Stimulated activated CD4-positive, alpha-beta T cell treated with anti-CD3 and anti-CD28 coated beads, Interleukin-1b, Interleukin-23, amount 100 ng/mL, for 4 hours (primary cell): ENCODE data around the gene TRIM25.
"Not testable (repeated sequence)": the region's sequence is repeated elsewhere in the genome, so short reads cannot be mapped to it uniquely, and the experiment has no call there.

ENCODE experiments used
- DNase-seq, 2 donors: peaks; one replicate each; pipeline ENCODE4 v3.0.0-alpha.2; 2020; ENCODE audit warnings: low read depth in 2 of 2

Gene TRIM25

DNA sequence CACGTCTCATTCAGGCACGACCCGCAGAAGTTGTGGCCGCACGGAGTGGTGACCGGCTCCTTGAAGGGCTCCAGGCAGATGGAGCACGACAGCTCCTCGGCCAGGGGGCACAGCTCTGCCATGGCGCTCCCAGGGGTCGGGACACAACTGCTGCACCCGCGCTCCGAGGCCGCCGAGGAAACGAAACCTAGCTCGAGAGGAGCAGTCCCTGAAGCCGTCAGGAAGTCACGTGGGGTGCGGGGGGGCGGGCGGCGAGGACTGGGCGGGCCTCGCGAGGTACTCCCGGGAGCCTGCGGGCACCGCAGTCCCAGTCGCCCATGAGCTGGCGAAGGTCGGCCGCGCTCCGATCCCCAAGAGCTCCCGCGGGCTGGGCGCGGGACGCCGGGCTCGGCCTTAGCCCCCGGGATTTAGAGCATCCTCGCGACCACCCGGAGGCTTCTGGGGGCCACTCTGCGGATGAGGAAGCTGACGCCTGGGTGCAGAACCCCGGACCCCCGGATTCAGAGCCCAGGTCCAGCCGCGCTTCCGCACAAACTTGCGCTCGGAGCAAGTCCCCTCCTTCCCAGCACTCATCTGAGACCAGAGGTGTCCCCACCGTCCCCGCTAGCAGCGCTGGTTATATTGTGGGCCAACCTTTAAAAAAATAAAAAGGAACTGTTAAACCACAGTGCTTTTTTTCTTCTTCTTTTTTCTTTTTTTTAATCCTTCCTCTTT lies at the start of gene TRIM25:
TRIM25 (minus strand) TSS at position 183 of the 714 bp plus-strand sequence; CDS start at position 122, 61 bp downstream.
- peak; percentile 79 to 89 for DNase-seq

GRCh38 chr17:56960596-56961538 lies 47.0 kb upstream of the TRIM25 start, which contains the start of gene COIL:
TSS of gene COIL (minus strand) at chr17:56961050. CDS start at chr17:56961019, 31 bp downstream.
- DNase-seq, result peak; percentile 92 to 97

- no peak for DNase-seq
Measured at GRCh38 chr17:56956992-56957391, 43.1 kb upstream of the TRIM25 start.

- no peak for DNase-seq
Measured at GRCh38 chr17:56949595-56949994, 35.7 kb upstream of the TRIM25 start.

- DNase-seq, result no peak
Measured at GRCh38 chr17:56948491-56948890, 34.6 kb upstream of the TRIM25 start.

DNA sequence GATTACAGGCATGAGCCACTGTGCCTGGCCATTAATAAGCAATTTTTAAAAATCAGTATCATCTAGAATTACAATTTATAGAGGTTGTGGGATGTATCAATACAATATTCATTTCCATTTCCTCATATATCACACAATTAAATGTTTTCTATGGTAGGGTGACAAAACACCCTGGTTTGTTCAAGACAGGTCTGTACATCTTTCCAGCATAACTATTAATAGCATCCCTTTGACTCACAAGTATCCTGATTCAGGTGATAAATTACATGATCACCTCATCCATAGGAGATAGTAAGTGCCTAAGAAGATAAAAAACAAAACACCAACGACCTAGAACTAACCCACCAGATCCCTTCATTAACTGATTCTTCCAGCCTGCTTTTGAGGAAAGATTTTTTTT lies 33.9 kb upstream of the TRIM25 start:
- DNase-seq, result no peak

- DNase-seq, result no peak
Measured at GRCh38 chr17:56945938-56946505, 32.2 kb upstream of the TRIM25 start.

DNA sequence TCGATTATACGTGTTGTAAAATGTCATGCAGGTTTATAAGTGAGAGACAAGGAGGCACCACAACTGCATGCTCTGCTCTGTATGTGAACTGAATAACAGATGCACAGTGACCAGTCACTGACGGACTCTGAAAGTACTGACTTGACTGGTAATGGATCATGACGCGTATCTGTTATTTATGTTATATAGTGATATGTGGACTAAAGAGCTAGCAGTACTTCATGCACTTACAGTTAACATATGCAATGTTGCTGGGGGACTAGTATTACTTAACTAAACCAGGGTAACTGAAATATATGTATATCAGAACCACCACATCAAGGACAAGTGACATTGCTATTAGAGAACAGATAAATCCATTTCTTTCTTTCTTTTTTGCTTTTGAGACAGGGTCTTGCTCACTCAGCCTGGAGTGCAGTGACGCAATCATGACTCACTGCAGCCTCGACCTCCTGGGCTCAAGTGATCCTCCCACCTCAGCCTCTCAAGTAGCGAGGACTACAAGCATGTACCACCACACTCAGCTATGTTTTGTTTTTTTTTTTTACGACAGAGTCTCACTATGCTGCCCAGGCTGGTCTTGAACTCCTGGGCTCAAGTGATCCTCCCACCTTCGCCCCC lies 29.8 kb upstream of the TRIM25 start:
- no peak for DNase-seq

DNA sequence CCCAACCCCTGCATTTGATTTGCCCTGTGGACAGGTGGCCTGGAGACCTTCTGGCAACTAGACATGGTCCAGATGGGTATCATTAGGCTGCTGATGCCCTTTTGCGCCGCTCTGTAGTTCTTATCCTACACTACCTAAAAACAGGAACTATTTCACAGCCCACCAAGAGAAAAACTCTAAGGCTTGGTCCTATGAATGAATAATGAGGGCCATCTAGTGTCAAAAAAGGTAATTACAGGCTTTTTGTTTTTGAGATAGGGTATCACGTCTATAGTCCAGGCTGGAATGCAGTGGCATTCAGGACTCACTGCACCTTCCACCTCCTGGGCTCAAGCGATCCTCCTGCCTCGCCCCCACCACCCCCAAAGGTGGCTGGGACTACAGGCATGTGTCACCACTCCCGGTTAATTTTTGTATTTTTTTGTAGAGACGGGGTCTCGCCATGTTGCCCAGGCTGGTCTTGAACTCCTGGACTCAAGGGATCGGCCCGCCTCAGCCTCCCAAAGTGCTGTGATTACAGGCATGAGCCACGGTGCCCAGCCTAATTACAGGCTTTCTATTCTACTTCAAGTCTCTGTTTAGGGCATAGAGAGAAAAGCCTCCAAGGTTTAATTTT lies 26.1 kb upstream of the TRIM25 start:
- no peak for DNase-seq

DNA sequence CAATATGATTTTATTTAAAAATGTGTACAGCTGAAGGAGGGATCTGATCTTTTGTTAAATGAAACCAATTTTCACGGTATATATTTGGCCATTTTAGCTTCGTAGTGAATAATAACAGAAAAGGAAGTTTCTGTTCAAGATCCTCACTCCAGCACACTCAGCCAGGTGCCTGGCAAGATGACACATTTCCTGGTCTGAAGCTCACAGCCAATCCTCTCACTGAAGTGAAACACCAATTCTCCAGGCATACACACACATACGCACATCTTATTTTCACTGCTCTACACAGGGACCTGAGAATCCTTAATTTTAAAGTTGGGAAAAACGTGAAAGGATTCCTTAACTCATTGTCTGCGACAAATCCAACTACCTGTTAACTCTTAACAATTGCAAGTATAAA lies 24.4 kb upstream of the TRIM25 start:
- not testable (repeated sequence) for DNase-seq

- DNase-seq, result no peak
Measured at GRCh38 chr17:56937687-56938086, 23.8 kb upstream of the TRIM25 start.

GRCh38 chr17:56936697-56937322 lies 23.0 kb upstream of the TRIM25 start:
- no peak for DNase-seq

- DNase-seq, result no peak
Measured at GRCh38 chr17:56935461-56935860, 21.6 kb upstream of the TRIM25 start.

GRCh38 chr17:56934280-56934679 lies 20.4 kb upstream of the TRIM25 start:
- DNase-seq, result no peak

- DNase-seq, result no peak
Measured at GRCh38 chr17:56933868-56934267, 20.0 kb upstream of the TRIM25 start.

GRCh38 chr17:56933151-56933745 lies 19.4 kb upstream of the TRIM25 start:
- no peak for DNase-seq

GRCh38 chr17:56930739-56931337 lies 17.0 kb upstream of the TRIM25 start:
- no peak for DNase-seq

DNA sequence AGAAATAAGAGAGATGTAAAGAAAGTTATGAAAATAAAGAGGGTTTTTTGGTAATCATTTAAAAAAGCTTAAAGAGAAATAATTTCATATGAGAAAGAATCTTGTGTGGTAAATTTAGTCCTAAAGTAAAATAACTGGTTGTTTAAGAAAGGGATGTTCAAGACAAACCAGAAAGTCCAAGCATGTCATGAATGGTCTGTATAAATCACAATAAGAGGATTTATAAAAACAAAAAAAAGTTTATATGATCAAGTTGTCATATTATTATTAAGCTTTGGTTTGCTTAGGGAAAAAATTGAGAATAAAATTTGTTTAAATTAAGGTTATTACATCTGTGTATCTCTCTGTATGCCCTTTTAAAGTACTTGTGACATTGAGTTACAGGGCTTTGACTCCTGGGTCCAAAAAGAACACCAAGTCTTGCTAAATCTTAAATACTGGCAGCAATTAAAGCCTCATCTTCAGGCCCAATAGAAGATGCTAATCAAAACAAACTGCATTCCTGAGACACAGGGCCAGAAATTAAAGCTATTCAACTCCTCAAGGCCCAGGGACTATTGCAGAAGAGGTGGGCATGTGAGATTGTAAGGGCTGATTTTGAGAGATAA lies 15.6 kb upstream of the TRIM25 start:
- no peak for DNase-seq

DNA sequence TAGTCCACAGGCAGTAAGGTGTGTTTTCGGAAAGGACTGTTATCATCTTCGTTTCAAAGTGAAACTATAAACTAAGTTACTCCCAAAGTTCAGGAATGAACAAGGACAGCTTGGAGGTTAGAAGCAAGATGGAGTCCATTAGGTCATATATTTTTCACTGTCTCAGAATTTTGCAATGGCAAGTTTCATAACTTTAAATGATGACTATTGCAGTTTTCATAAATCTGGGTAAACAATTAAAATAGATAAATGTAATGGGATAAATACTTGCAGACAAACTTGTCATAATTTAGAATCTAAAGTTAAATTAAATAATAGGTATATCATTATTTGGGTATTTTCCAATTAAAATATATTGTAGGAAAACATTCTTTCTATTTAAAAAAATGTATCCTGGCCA lies 14.7 kb upstream of the TRIM25 start:
- no peak for DNase-seq

DNA sequence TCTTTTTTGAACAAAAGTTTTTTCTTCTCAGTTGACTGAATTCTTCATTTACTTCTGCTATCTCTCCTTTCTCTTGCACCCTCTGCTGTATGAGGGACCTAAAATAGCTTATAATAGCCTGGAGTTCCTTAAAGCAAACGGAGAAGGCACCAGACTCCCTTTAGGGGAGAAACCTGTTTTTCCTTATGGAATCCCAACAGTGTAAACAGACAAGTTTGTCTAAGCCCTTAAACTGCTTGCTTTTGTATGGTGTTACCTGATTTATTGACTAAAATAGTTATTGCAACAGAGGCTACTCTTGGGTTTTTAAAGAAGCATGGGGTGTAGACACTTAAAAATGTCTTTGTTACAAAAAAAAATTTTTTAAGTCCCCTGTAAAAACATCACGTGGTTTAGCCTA lies 12.9 kb upstream of the TRIM25 start:
- no peak for DNase-seq
